Measurements from ENCODE around the gene HACE1. TPM values are rescaled to one million over a fixed set of nuclear protein-coding genes. Genes with fewer than 3 reads are reported as not detected.

Gene HACE1
- total RNA-seq, 1 experiment from 2014 or later, result 9.0 TPM

DNA sequence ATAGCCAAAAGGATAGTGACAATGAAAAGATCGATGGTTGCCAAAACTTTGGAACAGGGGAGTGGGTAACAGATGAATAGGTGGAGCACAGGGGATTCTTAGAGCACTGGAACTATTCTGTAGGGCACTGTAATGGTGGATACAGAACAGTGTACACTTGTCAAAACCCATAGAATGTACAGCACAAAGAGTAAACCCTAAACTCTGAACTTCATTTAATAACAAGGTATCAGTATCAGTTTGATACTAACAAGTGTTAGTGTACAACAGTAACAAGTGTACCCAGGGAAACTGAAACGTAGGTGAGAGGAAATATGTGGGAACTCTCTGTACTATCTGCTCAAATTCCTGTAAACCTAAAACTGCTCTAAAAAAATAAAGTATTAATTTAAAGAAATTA, 179.2 kb downstream of the HACE1 start:
- DNase-seq (ENCODE audit: low read depth, low spot score), result no peak
- in situ Hi-C loops (cut with HindIII; ENCODE audit: low pct_unique_long_range_greater_than_20kb, low sequenced_read_pairs), result no loop called here

DNA sequence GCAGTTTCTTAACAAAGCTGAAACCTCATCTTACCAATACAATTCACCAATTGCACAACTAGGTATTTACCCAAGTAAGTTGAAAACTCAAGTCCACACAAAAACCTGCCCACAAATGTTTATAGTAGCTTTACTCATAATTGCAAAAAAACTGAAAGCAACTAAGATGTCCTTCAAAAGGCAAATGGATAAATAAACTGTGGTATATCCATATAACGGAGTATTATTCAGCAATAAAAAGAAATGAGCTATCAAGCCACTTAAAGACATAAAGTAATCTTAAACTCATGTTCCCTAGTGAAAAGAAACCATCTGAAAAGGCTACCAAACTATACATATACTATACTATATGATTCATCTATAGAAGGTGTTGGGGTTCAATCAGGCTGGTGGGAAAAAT, 179.7 kb downstream of the HACE1 start:
- in situ Hi-C loops (cut with HindIII; ENCODE audit: low pct_unique_long_range_greater_than_20kb, low sequenced_read_pairs), result no loop called here
- no peak for DNase-seq (ENCODE audit: low read depth, low spot score)

Small RNAs within 50 kb of the gene (small RNA-seq; reads per million reads assigned to genes)
- 0 reads per million in 2 experiments for gene RNU6-897P

Other genes starting within 250 kb of the HACE1 start
- 0.13 and 0.19 TPM in 2 replicates for gene LIN28B, start 97.2 kb upstream of the HACE1 start, total RNA-seq (2014; rRNA removed; shearing (Covaris generic))

All from SK-MEL-5 (cell line).